Hematopoietic multipotent progenitor cell treated with erythropoietin and hydrocortisone succinate and interleukin-3 and kit ligand, for 17 days (in vitro differentiated cells): Measurements from ENCODE around the gene MMP14.

Experiments used
- DNase-seq: peaks from one replicate; pipeline ENCODE4 v3.0.0-alpha.2; 2015; ENCODE audit warnings: low spot score

MMP14 gene

DNA sequence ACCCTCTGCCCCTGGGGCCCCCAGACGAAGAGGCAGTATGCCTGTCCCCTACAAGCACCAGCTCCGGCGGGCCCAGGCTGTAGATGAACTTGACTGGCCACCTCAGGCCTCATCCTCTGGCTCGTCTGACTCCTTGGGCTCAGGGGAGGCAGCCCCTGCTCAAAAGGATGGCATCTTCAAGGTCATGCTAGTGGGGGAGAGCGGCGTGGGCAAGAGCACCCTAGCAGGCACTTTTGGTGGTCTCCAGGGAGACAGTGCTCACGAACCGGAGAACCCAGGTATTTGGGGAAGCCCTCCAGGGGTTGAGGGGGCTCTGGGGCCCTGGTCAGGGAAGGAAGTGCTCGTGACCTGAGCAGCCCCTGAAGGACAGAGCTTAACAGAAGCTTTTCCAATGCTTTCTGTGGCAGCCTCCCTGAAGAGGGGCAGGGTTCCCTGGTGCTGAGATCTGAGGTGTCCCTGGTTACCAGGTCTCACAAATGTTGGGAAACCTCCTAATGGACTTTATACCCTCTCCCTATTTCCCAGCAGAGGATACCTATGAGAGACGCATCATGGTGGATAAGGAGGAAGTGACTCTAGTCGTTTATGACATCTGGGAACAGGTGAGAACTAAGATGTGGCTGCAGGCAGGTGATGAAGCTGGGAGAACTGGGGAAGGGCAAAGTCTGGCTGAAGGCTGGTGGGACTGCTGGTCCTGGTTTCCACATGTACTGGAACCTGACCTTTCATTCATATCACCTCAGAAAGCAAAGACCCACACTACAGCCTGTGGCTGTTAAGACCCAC is 48.5 kb downstream of the MMP14 start:
- no peak for DNase-seq

DNA sequence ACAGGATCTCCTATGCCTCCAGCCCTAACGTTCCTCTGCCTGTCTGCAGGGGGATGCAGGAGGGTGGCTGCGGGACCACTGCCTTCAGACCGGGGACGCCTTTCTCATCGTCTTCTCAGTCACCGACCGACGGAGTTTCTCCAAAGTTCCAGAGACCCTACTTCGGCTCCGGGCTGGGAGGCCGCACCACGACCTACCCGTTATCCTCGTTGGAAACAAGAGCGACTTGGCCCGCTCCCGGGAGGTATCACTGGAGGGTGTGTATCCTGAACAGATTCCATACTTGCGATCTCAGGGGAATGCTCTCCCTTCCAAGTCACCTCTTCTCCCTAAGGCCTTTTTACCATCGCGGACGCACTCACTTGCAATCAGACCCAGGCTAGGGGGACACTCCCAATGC is 49.6 kb downstream of the MMP14 start:
- no peak for DNase-seq

DNA sequence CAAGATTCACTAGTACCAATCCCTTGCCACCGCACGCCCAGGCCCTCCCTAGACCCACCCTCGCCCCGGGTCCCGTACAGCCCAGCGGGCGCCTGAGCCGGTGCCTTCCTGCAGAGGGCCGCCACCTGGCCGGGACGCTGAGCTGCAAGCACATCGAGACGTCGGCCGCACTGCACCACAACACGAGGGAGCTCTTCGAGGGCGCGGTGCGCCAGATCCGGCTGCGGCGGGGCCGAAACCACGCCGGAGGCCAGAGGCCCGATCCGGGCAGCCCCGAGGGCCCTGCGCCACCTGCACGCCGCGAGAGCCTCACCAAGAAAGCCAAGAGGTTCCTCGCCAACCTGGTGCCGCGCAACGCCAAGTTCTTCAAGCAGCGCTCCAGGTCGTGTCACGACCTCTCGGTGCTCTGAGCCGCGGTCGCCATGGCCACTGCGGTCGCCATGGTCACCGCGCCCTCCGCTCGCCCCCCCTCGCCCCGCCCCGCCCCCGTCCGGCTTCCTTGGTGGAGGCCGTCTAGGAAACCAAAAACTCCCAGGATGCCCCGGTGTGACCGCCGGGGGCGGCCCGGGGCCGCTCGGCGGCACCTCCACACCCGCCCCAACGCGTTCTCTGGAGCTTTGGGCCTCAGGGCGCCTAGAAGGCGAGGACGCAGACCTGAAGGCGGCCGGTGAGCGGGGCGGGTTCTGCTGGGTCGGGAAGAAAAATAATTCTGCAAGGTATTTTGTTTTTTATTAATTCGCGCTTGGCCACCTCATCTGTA is 50.3 kb downstream of the MMP14 start:
- peak; percentile 83 for DNase-seq

DNA sequence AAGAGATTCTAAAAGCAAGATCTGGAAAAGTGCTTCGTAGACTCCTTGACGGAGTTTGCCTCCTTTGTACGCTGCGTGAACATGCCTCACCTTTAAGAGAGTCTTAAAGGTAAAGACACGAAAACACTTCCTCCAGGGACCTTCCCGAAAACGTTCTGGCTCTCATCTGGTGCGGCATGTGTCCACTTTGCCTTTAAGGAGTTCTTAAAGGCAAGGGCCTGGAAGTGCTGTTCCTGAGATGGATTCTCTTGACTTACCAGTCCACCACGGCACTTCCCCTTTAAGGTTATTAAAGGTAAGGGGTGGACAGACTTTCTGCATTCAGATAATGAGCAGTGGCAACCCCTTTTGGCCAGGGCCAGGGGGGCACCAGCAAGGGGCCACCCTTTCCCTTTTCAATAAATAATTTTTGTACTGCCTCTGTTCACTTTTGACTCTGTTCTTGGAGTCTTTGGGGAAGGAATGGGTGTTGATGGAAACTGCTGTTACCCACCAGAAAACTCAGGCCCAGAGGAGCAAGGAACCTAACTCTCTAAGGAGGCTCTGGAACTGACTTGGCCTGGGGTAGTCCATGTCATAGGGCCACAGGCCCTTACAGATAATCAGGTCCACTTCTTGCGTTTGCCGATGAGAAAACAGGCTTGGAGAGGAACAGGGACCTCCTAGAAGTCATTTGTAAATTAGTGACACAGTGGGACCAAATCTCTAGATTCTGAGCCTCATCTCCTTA is 51.0 kb downstream of the MMP14 start:
- peak; percentile 87 for DNase-seq

DNA sequence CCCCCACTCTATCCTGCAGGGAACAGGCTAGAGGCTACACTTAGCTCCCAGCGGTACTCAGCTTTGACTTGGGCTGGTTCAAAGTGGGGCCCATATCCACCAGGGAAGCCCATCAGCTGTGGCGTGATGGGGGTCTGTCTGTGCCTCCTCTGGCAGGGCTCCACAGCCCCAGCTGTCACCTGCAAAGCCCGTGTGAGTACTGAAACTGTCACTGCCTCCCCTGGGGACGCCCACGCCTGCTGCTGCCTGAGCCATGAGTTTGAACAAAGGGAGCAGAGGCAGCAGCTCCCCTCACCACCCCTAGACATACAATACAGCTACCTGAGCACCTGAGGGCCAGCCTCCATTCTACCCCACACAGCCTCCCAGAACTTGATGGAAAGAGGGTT is 51.6 kb downstream of the MMP14 start:
- DNase-seq, result no peak

DNA sequence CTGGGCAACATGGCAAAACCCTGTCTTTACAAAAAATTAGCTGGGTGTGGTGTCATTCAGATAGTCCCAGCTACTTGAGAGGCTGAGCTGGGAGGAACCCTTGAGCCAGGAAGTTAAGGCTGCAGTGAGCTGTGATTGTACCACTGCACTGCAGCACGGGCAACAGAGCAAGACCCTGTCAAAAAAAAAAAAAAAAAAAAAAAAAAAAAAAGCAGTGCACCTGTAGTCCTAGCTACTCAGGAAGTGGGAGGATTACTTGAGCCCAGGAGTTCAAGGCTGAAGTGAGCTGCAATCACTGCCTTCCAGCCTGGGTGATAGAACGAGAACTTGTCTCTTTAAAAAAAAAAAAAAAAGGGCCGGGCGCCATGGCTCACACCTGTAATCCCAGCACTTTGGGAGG is 52.3 kb downstream of the MMP14 start:
- no peak for DNase-seq

DNA sequence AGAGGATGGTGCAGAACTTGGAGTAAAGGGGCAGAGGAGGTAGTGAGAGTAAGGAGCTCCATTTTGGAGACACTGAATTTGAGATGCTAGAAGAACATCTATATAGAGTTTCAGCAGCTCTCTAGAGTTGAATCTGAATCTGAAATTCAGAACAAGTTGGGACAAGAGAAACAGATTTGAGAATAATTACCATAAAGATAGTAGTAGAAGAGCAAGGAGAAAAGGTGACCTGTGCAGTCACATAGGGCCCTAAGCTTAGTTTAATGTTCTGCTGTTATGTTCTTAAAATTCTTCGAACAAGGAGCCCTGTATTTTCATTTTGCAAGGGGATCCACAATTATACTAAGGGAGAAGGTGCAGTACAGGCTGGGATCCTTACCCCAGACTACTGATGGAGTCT is 54.0 kb downstream of the MMP14 start:
- no peak for DNase-seq

DNA sequence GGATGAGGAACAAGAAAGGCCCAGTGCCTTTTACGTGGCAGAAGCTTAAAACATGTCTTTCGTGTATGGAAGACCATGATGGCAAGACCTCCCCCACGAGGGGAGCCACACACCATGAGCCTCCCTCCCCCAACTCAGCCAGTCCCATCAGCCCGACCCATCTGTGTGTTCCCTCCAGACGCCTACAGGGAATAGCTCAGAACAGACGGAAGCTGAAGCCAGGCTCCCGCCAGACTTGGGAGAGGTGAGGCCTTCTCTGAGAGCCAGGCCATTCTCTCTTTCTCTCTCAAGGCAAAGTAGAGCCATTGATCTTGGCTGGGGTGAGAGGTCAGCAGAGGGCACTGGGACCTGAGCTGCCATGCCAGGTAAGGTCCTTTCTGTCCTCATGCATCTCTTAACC is 56.1 kb downstream of the MMP14 start:
- DNase-seq, result no peak

DNA sequence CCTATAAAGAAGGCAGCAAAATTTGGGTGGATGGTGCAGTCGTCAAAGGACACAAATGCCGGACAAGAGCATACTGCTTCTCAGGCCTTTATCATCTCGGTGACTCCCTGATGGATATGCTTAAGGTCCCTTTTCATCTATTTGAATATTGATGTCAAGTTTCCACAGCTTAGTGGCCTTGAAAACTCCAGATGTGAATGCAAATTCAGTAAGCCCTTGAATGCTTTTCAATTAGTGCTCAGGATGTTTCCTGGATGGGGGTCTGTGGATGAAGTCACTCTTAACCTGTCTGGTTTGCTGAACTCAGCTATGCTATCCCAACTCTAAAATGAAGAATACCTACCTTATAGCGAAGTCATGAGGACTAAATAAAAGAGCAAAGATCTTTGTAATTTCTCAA is 57.3 kb downstream of the MMP14 start:
- DNase-seq, result no peak

DNA sequence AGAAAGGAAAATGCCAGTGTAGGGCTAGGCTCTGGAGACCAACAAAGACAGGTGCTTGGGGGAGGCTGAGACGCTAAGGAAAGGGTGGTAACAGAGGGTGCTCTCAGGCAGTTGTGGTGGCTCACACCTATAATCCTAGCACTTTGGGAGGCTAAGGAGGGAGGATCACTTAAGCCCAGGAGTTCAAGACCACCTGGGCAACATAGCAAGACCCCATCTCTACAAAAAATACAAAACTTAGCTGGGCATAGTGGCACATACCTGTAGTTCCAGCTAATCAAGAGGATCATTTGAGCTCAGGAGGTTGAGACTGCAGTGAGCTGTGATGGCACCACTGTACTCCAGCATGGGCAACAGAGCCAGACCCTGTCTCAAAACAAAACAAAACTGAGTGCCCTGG is 59.0 kb downstream of the MMP14 start:
- DNase-seq, result no peak

DNA sequence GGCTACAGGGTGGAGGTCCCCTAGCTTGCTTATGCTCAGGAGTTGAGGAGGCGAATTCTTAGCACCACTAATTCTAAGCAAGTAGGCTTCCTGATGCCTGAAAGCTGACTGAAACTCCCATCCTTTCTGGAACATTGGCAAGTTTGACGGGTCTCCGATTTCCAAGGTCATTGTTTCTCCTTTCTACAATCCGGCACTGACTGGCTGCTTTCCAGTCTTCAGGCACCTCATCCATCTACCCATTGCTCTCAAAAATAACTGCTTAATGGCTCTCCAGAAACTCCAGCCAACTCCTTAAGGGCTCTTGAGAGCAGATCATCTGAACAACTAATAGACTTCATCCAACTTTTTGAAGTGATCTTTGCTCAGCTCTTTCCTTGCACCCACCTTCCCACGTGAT is 60.0 kb downstream of the MMP14 start:
- DNase-seq, result peak; percentile 15

DNA sequence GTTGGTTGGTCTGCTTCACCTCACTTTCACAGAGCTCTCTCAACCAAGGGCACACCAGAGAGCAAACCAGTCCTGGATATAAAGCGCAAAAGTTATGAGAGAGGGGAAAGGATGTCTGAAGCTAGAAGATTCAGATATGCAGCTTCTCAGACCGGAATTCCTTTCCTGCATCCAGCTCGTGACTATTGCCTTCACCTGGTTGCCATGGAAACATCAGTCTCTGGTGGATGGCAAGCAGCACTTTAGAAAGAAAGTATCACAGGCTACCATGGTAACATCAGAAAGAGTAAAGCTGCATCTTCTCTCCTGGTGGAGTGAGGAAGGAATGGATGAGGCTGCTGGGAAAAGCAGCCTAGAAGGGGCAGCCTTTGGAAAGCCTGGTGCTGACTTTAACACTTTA is 60.4 kb downstream of the MMP14 start:
- DNase-seq, result peak; percentile 24

DNA sequence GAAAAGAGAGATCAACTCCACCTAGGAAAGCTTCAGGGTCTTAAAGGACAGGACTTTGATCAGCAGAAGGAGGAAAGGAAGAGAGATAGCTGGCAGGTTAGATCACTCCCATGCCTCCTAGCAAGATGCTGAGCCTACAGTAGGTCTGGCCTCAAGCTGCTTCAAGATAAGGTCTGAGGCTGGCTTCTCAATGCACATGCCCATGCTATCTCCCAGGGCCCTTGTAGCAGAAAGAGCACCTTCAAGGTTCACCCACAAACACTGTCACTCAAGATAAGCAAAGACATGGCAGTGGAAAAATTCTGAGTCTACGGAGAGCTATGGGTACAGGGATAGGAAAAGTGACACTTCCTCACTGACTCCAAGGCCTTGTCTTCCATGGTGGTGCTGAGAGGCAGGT is 61.0 kb downstream of the MMP14 start:
- DNase-seq, result peak; percentile 81
